ENCODE measurements around the gene FARP2.
"Not testable (repeated sequence)": the region's sequence is repeated elsewhere in the genome, so short reads cannot be mapped to it uniquely, and the experiment has no call there.

GRCh38 chr2:241423489-241423888 is 67.4 kb downstream of the FARP2 start:
- TF ChIP-seq, protein P1, sequence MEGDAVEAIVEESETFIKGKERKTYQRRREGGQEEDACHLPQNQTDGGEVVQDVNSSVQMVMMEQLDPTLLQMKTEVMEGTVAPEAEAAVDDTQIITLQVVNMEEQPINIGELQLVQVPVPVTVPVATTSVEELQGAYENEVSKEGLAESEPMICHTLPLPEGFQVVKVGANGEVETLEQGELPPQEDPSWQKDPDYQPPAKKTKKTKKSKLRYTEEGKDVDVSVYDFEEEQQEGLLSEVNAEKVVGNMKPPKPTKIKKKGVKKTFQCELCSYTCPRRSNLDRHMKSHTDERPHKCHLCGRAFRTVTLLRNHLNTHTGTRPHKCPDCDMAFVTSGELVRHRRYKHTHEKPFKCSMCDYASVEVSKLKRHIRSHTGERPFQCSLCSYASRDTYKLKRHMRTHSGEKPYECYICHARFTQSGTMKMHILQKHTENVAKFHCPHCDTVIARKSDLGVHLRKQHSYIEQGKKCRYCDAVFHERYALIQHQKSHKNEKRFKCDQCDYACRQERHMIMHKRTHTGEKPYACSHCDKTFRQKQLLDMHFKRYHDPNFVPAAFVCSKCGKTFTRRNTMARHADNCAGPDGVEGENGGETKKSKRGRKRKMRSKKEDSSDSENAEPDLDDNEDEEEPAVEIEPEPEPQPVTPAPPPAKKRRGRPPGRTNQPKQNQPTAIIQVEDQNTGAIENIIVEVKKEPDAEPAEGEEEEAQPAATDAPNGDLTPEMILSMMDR (IDR thresholded peaks at IDR 0.05; ENCODE audit: low read depth, low read length) = not testable (repeated sequence)
- not testable (repeated sequence) for TF ChIP-seq EZH2phosphoT487 (IDR thresholded peaks at IDR 0.05; ENCODE audit: low read depth)
